ENCODE results near the gene BGN.

GRCh38 chrX:153474718-153475117, 20.1 kb upstream of the BGN start:
- TF ChIP-seq POLR2A (IDR thresholded peaks at IDR 0.05), result no peak
- TF ChIP-seq CTCF (IDR thresholded peaks at IDR 0.05 in 4 of 5, conservative IDR thresholded peaks at IDR 0.05 in 1 of 5), result no peak

All from gastrocnemius medialis (tissue), 4 donors.